GM12864 (cell line): ENCODE results near the gene TECTB.

Experiments used
- DNase-seq: peaks from one replicate; pipeline ENCODE4 v3.0.0-alpha.2; 2011; ENCODE audit warnings: low read depth
- H3K4me3 ChIP-seq: 2 replicates; pipeline ENCODE4 v1.5.1; 2011; ENCODE audit warnings: mild to moderate bottlenecking, low read depth, low read length, control low read depth
- TF ChIP-seq, protein P1 (sequence below): IDR thresholded peaks from 2 replicates; pipeline ENCODE4 v1.5.1; 2011; ENCODE audit warnings: low read depth, mild to moderate bottlenecking, moderate library complexity, low read length, control low read depth, inconsistent platforms; ENCODE audit errors: missing control alignments

TECTB gene

DNA sequence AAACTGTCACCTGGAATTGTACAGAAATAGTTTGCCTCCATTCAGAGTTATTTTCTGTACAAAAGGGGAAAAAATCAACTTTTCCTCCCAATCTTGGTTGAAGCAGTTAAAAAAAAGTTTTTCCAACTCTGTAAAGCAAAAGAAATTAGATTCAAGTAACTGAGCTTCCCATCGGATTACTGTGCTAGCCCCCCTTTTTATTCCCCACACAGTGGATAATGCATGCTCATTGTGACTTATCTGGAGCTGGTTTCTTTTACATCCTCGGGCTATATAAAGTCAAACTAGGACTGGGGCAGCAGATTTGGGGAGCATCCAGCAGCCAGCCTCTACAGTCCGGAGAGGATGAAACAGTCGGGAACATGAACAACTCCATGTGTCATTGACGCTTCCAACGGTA lies at the start of gene TECTB:
Gene TECTB (plus strand): TSS at position 301 of the 400 bp plus-strand sequence. CDS start 335 bp downstream, outside the sequence.
- no peak for DNase-seq
- no peak within 1 kb of the TSS for H3K4me3 ChIP-seq
- TF ChIP-seq, protein P1, sequence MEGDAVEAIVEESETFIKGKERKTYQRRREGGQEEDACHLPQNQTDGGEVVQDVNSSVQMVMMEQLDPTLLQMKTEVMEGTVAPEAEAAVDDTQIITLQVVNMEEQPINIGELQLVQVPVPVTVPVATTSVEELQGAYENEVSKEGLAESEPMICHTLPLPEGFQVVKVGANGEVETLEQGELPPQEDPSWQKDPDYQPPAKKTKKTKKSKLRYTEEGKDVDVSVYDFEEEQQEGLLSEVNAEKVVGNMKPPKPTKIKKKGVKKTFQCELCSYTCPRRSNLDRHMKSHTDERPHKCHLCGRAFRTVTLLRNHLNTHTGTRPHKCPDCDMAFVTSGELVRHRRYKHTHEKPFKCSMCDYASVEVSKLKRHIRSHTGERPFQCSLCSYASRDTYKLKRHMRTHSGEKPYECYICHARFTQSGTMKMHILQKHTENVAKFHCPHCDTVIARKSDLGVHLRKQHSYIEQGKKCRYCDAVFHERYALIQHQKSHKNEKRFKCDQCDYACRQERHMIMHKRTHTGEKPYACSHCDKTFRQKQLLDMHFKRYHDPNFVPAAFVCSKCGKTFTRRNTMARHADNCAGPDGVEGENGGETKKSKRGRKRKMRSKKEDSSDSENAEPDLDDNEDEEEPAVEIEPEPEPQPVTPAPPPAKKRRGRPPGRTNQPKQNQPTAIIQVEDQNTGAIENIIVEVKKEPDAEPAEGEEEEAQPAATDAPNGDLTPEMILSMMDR: no peak

DNA sequence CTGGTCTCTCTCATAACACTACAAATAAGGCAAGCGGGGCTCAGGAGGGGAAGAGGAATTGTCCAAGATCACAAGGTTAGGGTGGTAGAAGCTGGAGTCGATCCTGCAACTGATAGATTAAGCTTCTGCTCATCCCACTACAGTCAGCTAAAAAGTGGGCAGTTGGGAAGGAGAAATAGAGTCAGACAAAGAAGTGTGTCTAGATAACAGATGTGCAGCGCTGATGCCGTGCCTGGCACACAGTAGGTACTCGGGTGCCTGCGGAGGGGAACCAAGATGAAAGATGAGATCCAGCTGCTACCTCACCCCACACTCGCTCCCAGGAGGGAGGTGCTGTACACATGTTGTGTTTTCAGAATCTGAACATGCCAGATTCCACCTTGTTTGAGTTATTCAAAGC lies 48.1 kb upstream of the TECTB start:
- TF ChIP-seq, protein P1: no peak
- no peak for DNase-seq
- H3K4me3 ChIP-seq: no peak overlapping the region

DNA sequence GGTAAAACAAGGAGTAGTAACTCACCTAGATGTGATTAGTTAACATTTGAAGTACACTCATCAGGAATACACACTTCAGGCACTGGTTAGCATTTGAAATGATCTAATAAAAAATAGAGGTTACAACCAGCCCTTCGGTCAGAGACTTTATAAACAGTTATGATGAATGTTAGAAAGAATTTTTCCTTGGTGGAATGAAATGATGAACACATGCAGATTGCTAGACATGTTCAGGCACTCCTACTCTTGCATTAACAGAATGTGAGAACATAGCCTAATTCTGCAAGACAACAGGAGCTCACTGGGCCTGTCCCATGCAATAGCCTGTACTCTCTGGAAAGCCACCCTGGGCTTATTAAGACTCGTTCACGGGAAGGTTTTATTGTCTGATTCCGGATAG lies 47.3 kb upstream of the TECTB start:
- TF ChIP-seq, protein P1: no peak
- no peak overlapping the region for H3K4me3 ChIP-seq
- DNase-seq: no peak

DNA sequence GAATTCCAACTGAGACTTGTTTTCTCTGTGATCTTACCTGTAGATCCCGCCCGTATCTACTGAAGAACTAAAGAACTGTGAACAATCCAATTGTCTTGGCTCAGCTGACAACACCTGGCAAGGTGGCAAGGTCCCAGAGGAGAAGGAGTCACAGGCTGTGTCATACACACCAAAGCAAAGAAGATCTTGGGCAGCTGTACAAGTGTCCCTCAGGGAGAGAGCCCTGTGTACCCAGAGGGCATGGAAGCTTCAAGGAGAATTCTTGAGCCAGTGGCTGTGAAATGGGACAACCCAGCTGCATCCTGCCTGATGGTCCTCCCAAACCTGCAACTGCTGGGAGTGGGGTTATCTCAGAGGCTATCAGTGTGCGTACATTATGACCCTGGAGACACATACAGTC lies 46.7 kb upstream of the TECTB start:
- DNase-seq: no peak
- TF ChIP-seq, protein P1: no peak
- H3K4me3 ChIP-seq: no peak overlapping the region

DNA sequence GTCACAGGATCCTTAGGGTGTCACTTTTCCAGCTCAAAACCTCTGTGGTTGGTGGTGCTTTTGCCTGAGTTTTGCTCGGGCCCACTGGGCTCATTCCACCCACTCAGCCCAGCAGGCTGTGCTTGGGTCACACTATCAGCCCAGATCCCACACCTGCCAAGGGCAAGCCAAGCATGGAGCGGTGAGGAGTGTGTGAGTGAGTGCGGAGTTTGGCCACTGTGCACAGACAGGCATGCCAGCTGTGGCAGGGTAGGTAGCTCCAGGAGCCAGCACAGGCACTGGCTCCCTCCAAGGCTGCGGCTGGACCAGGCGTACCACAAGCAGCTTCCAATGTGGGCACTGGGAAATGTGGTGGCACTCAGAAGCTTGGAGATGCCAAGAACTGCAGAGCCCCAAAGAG lies 43.9 kb upstream of the TECTB start:
- TF ChIP-seq, protein P1: no peak
- no peak for DNase-seq
- H3K4me3 ChIP-seq: no peak overlapping the region

DNA sequence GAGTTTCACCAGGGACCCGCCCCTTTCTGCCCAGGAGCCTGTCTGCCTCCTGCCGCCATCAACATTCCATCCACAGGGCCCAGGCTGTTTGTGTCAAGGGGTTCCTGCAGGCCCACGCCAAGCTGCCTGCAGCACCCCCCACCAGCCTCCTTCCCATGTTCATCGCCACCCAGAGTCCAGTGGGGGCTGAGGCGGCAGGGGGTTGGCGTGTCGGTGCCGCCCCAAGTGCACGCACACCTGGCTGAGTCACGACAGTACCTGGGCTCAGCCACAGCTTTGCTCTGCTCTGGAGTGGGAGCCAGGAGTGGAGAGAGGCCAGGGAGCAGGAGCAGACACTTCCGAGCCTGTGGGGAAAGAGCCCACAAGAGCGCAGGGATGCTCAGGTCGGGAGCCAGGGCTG lies 42.8 kb upstream of the TECTB start:
- no peak overlapping the region for H3K4me3 ChIP-seq
- TF ChIP-seq, protein P1: no peak
- DNase-seq: no peak

DNA sequence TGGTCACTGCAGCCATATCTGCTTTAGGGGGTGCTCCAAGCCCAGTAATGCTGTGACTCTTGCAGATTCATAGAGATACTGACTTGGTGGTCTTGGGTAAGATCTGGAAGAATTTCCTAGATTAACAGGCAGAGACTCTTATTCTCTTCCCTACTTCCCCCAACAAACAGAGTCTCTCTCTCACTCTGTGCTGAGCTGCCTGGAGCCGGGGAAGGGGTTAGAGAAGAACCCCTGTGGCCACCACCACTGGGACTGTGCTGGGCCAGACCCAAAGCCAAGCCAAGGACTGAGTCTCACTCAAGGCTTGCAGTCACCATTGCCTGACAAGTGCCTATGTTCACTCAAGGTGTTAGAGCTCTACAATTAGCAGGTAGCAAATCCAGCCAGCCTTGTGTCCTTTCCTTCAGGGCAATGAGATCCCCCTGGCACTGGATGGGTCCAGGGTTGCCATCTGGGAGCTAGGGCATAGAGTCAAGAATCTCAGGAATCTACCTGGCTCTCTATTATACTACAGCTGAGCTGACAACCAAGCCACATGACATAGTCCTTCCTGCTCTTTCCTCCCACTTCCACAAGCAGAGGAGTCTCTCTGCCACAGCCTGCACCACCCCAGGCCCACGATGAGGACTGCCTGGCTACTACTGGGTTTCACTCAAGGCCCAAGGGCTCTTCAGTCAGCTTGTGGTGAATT lies 41.4 kb upstream of the TECTB start:
- TF ChIP-seq, protein P1: no peak
- no peak overlapping the region for H3K4me3 ChIP-seq
- DNase-seq: no peak
